Stimulated activated CD4-positive, alpha-beta T cell treated with anti-CD3 and anti-CD28 coated beads, Interleukin-4, amount 100 ng/mL, for 1 hour (primary cell): ENCODE data around the gene GBX2.

Experiments used
- DNase-seq: peaks from one replicate; pipeline ENCODE4 v3.0.0-alpha.2; 2020

Gene GBX2

DNA sequence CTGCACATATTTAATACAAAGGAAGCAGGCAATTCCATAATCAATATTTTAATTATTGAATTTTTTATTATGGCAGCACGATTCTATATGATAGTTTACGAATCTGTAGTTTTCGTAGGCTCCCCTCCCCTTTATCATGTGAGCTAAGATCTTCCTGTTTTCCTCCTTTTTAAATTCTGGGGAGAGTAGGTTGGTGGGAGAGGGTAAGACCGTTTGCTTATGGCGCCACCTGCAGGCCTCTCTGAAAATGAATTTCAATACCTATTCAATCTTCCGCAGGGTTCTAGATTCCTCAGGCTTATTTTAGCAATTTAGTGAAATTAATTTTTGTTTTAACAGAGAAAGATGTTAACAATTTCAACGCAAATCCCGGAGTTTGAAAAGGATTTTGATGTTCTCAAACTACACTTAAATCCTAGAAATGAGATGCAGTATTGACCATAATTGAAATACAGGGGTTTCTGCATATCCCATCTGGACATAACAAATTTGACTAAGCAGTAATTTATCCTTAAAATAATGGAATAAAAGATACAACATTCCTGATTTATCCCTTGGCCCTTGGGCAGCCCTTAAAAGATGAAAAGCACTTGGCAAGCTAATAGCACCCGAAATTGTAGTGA is 12.8 kb upstream of the GBX2 start:
- DNase-seq: peak; percentile 34

- DNase-seq: no peak
These were observed 12.1 kb upstream of the GBX2 start for GRCh38 chr2:236180076-236180816.

- no peak for DNase-seq
These were observed 11.3 kb upstream of the GBX2 start for GRCh38 chr2:236179236-236180075.

DNA sequence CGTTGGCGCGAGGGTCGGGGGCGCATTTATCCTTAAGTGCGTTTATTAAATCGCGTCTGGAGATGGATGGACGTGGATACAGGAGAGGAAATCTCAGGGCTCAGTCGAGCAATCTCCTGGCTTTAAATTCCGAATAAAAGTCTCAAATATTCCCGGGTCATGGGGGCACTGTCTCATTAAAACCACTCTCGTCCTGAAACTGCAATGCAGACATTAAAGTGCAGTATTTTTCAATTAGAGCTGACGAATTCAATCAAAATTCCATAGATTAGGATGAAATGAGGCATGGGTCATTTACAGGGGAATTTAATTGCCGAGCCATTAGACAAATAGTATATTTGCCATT is 10.7 kb upstream of the GBX2 start:
- DNase-seq: no peak

DNA sequence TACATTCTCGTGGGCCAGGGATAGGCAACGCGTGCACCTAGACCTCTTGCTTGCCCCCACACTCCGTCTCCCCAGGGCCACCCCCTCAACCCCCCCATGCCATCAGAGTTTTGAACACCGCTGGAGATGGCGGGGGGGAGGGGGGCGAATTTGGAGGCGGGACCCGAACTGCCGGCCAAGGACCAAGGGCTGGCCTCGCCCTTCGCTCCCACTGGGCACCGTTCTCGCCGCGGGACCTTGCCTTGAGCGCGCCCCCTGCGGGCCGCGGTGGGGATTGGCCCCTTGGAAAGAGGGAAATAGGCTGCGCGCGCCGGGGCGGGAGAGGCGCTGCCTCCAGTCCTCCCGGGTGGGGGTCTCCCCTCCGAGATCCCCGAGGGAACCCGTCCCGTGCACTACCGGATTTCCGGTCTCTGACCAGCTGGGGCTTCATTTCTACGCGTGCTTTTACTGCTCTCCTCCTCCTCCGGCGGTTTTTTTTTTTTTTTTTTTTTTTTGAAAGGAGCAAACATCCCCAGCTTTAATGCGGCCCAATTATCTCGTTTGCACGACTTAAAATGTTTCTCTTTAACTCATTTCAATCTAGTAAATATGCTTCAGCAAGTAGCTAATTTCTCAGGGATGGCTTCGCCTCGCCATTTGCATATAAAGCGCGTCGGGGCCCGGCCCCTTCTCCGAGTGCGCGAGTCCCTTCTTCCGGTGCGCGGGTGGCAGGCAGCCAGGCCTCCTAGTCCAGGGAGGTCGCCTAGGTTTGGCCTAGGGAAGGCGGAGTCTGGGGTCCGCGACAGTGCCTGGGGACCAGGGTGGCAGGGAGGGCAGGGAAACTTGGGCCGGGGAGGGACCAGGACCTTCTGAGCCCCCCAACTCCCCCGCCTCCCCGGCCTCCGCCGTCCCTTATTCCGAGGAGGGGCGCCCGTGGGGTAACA is 10.0 kb upstream of the GBX2 start:
- peak; percentile 25 for DNase-seq

DNA sequence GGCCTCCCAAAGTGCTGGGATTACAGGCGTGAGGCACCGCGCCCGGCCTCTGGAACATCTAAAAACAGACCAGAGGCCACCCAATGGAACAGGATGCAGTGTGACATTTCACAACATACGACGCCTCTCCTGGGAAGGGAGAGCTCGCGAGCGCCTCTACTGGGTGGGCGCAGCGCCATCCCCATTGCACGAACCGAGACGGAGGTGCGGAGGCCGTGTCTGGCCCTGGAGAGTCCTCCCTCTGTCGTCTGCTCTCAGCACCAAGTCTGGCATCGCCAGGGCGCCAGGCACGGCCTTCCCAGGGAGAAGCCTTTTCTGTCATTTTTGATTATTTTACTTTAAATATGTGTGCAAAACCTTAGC is 9.4 kb upstream of the GBX2 start:
- DNase-seq: peak; percentile 37

DNA sequence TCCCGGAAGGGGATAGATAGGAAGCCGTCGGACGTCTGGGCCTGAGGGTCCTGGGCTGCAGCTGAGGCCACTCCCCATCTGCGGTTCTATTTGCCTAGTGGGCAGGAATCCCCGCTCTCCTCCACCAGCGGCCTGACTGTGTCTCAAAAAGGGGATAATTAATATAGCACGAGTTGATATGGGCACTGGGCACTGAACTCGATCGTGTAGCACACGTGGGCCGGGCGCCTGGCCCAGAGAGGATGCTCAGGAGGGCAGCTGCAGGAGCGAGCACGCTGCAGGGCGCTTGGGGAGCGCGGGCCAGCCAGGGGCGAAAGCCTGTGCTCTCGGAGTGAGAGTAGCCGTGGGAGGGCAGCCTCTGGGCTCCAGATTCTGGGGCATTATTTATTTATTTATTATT is 8.8 kb upstream of the GBX2 start:
- no peak for DNase-seq

GRCh38 chr2:236176417-236176816 is 8.2 kb upstream of the GBX2 start:
- no peak for DNase-seq

DNA sequence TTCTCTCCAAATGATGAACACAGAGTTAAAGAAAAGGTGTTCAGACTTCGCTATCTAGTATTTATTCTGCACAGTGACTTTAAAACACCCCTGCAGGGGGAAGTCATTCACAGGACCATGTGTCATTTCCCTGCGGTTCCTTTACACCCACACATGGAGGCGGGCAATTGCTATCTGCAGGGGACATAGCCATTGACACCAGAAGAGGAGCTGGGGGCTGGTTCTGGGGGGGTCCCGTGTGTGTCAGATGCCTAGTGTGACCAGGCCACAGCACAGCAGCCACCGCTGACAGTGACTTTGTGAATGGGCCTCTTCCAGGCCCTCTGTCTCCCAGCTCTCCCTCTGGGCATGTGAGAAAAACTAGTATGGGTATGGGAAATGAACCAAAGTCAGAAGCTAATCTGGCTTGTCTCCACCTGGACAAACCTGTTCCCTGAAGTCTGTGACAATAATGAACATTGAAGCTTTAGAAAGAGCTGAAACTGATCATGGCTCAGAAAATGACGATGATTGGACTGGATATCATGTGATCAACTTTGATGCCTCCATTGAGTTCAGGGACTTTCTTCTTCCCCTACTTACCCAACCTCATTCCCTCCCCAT is 7.5 kb upstream of the GBX2 start:
- DNase-seq: no peak

DNA sequence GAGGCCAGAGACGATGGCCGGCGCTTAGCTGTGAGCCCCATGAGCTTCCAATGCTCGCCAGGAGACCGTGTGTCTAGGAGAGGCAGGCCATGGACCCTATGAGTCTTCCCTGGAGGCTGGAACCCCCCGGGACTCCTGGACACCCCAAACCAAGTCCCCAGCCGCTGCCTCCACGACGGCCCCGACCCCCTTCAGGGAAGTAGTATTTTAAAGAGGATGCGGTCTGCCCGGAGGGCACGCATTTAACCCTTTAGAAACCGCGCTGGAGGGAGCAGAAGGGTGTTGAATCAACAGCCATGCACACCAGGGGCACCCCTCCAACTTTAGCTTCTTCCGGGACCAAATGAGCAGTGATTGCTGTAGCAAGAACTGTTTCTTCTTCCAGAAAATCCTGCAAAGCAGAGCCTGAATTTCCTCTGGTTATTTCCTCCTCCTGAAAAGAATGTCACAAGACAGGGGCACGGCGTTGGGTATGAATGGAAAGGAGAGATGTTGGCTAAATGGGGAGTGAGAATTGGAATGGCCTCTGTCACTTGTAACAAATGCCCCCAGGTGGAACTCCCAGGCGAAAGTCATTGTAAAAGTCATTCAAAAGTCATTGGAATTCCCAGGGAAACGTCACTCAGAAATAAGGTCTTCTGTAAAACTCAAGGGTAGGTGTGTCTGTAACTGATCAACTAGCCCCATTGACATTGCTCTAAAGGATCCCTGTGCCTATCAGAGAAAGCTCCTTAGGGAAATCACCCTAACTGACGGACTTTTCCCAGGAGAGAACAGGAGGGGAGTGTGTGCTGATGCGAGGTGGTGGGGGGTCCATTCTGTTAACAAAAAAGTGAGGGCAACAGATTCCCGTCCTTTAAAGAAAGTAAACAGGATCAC is 5.8 kb upstream of the GBX2 start:
- no peak for DNase-seq

DNA sequence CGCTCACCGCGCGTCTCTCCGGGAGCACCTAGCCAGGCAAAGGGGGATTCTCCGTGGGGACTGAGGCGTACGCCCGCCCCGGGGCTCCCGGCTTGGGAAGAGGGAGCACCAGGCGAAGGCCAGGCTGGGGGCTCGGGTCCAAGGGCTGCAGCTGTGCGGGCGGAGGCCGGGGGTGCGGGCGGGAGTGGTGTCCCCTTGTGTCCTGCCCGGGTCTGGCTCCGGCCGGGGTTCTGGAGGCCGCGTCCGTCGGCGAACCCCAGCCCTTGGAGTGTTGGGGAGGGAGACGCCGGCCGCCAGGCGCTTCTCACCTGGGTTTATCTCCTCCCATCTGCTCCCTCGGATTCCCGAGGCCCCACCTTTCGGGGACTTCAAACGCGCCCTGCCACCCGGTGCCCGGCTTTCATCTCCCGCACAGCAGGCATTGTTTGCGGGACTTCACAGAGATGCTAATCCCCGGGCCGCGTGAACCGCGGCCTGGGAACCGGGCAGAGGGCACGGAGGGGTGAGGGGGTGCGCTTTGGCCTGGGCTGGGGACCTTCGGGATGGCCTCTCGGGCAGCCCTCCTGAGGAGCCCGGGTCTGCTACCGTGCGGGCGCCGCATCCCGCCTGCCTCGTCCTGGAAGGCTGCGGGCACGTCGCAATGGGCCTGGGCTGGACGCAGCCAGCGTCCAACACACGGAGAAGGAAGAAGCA is 5.0 kb upstream of the GBX2 start:
- no peak for DNase-seq

- DNase-seq: no peak
These were observed 4.3 kb upstream of the GBX2 start for GRCh38 chr2:236172255-236173035.

DNA sequence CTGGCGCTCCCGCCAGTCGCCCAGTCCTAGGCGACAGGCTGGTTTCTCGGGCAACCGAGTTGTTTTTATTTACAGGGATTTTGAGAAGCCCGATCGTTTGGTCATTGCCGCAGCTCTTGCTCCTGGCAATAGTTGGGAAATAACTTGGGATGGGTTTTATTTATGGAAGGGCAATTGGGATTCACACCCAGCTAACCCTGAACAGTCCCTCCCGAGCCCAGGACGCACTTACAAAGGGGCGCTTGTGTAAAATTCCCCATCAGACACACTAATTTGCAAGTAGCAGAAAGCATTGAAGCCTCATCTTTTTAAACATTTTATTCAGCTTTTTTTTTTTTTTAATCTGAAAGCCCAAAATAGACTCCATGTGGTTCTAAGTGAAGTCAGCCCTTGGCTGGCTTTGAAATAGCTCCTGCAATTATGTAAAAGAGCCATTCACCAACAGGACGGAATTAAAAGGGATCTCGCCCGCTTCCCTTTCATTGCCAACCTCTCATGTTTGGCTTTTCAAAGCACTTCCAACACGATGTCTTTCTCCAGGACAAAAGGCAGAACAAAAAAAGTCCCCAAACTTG is 3.6 kb upstream of the GBX2 start:
- no peak for DNase-seq

DNA sequence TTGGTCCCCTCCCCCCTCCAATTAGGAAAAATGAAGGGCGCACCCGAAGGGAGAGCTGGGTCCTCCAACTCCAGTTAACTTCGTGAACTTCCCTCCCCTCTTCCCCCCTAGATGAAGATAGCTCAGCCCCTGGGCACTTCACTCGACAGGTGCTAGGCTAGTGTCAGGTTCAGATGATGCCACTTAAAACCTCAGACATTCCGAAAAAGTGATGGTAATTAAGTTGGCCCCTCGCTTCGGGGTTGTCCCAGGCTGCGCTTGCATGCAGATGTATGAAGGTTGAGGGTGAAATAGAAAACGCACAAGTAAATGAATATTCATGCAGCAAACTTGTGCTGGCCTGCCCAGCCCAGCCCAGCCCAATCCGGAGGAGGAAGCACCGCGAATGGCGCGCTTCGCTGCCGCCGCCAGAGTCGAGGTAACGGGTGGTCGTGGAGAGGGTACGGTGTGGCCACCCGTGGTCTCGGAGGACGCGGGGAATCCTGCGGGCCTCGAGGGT is 3.0 kb upstream of the GBX2 start:
- DNase-seq: no peak

- no peak for DNase-seq
These were observed 2.5 kb upstream of the GBX2 start for GRCh38 chr2:236170590-236171165.

DNA sequence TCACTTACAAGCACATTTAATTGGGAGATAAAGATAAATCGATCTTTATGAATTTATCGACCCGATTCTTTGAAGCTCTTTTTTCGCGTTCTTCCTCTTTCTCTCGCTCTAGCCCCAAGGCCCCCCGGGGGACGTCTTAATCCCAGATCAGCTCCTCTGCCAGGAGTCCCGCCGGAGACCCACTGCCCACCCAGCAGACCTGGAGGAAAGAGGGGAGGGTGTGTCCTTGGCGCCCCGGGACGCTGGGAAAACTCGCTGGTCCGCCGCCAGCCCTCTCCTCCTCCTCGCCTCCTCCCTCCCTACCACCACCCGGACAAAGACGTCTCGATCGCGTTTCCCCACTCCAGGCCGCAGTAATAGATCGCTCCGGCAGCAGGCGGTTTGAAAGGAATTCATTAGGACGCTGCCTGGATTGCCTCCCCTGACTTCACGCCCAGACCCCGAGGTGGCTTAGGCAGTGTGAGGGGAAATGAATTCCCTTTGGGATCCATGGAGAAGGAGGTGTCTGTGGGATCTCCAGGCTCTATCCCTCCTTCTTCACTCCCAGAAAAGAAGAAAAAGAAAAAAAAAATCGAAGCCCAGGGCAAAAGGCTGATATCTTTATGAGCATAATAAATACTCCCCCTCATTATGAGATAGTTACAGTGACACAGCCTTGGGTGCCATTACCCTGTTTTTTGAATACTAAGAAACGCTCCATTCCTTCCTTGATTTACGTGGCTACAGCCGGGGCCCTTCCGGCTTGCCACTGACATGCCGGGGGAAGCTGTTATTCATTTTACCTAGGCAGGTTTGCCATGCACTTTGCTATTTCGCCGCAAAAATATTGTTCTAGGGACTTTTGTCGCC is 1.8 kb upstream of the GBX2 start:
- no peak for DNase-seq

GRCh38 chr2:236169151-236169721 is 1.1 kb upstream of the GBX2 start:
- no peak for DNase-seq
